DND-41 (cell line): ENCODE results near the gene ZSCAN18.
"Not testable (repeated sequence)": the region's sequence is repeated elsewhere in the genome, so short reads cannot be mapped to it uniquely, and the experiment has no call there.

Experiments used
- ATAC-seq: fragments of 200-7000 bp; cut with Tn5 transposase; 3 replicates; pipeline ENCODE4 v1.9.1; 2021; ENCODE audit warnings: low read depth; ENCODE audit not compliant: insufficient read depth
- DNase-seq: peaks from one replicate; pipeline ENCODE4 v3.0.0-alpha.2; 2020
- H2AFZ ChIP-seq: 2 replicates; pipeline ENCODE4 v1.6.0; 2012; ENCODE audit warnings: low read depth, low read length
- H3K27ac ChIP-seq: 2 replicates; pipeline ENCODE4 v1.5.1; 2012; ENCODE audit warnings: low read length, inconsistent platforms
- H3K27me3 ChIP-seq: fragments of 200-600 bp; sonication (generic); 2 replicates; pipeline ENCODE4 v1.6.0; 2012; ENCODE audit warnings: low read length, mild to moderate bottlenecking, inconsistent platforms; ENCODE audit not compliant: insufficient read depth, poor library complexity
- H3K36me3 ChIP-seq: 2 replicates; pipeline ENCODE4 v1.5.1; 2012; ENCODE audit warnings: low read length, inconsistent platforms; ENCODE audit not compliant: insufficient read depth
- H3K4me1 ChIP-seq: 2 replicates; pipeline ENCODE4 v1.5.1; 2012; ENCODE audit warnings: mild to moderate bottlenecking, low read length; ENCODE audit not compliant: insufficient read depth
- H3K4me2 ChIP-seq: 2 replicates; pipeline ENCODE4 v1.6.0; 2012; ENCODE audit warnings: mild to moderate bottlenecking, moderate library complexity, low read length, inconsistent platforms; ENCODE audit not compliant: insufficient read depth
- H3K4me3 ChIP-seq, 2 experiments: fragments of 200-600 bp in 1 of 2; shearing (Covaris generic) in 1 of 2; 2 replicates each; pipeline ENCODE4 v1.5.1; 2012 to 2016; ENCODE audit warnings: inconsistent platforms in 2 of 2, low read length in 2 of 2, mild to moderate bottlenecking in 2 of 2, low read depth in 1 of 2, moderate library complexity in 1 of 2
- H3K79me2 ChIP-seq: 2 replicates; pipeline ENCODE4 v1.6.0; 2012; ENCODE audit warnings: low read length, inconsistent platforms; ENCODE audit not compliant: insufficient read depth
- H3K9ac ChIP-seq: 2 replicates; pipeline ENCODE4 v1.6.0; 2012; ENCODE audit warnings: low read depth, mild to moderate bottlenecking, inconsistent platforms, low read length, moderate library complexity
- H3K9me3 ChIP-seq: 2 replicates; pipeline ENCODE4 v1.5.1; 2012; ENCODE audit warnings: low read length, moderate library complexity, mild to moderate bottlenecking, inconsistent platforms; ENCODE audit not compliant: insufficient read depth, severe bottlenecking
- H4K20me1 ChIP-seq: 2 replicates; pipeline ENCODE4 v1.6.0; 2012; ENCODE audit warnings: low read length; ENCODE audit not compliant: insufficient read depth
- EZH2 ChIP-seq: IDR thresholded peaks from 3 replicates; pipeline ENCODE4 v1.6.1; 2012; ENCODE audit warnings: borderline replicate concordance, low read depth, mild to moderate bottlenecking, moderate library complexity, low read length, inconsistent platforms; ENCODE audit not compliant: severe bottlenecking
- TF ChIP-seq, protein P1 (sequence below): IDR thresholded peaks from 2 replicates; pipeline ENCODE4 v1.5.1; 2012; ENCODE audit warnings: borderline replicate concordance, low read length, moderate library complexity, mild to moderate bottlenecking; ENCODE audit not compliant: poor library complexity, severe bottlenecking; ENCODE audit errors: extremely low read depth

ZSCAN18 gene, protein sequence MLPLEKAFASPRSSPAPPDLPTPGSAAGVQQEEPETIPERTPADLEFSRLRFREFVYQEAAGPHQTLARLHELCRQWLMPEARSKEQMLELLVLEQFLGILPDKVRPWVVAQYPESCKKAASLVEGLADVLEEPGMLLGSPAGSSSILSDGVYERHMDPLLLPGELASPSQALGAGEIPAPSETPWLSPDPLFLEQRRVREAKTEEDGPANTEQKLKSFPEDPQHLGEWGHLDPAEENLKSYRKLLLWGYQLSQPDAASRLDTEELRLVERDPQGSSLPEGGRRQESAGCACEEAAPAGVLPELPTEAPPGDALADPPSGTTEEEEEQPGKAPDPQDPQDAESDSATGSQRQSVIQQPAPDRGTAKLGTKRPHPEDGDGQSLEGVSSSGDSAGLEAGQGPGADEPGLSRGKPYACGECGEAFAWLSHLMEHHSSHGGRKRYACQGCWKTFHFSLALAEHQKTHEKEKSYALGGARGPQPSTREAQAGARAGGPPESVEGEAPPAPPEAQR

DNA sequence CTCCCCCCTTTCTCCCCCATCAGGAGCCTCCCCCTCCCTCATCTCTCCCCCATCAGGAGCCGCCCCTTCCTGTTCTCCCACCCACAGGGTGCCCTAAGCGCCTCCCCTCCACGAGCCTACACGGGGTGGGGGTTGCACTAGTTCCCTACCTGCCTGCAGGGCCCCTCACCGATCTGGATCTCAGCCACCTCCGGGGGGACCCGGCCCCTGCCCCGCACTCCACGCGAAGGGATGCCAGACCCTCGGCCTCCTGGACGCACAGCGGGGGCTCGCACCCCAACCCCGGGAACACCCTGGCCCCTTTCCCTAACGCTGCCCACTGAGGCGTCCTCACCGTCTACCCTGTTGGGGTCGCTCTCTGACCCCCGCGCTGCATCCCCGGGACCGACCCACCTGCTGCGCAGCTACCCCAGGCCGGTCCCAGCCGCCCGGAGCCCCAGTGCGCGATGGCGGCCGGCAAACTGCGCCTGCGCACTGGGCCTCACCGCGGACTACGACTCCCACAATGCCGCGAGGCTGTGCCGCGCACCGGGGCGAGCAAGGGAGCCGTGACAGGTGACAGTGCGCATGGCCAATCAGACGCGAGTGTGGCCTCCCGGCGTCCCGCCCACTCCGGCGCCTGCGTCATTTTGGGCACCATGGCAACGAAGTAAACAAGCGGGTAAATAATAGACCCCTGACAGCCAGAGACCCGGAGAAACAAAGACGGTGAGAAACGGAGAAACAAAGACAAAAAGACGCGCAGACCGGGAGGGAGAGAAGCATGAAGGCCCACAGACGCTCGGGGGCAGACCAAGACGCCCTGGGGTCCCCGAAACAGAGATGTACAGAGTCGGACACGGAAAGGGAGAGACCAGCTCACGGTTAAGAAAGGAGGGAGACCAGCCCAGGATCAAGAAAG lies at the start of gene ZSCAN18:
ZSCAN18 (minus strand) TSS at position 451 of the 901 bp plus-strand sequence. CDS start 7,964 bp downstream, outside the sequence.
- Histone ChIP-seq H3K9ac (peak within 1 kb of the TSS; percentile 99), H3K4me3 (peak within 1 kb of the TSS; percentile 96 to 100), H3K79me2 (peaks cover 30% of the 10 kb centered on the region), H3K4me1 (peaks cover 21% of the 10 kb centered on the region), H4K20me1 (no peaks in the 10 kb centered on the region), H3K27me3 (no peaks in the 10 kb centered on the region), H3K27ac (peak within 1 kb of the TSS; percentile 95), H3K4me2 (peak within 1 kb of the TSS; percentile 74), H3K36me3 (peaks cover 12% of the 10 kb centered on the region), H2AFZ (peak within 1 kb of the TSS; percentile 76), H3K9me3 (peaks cover 7% of the 10 kb centered on the region)
- DNase-seq = peak; percentile 98
- no peak for TF ChIP-seq EZH2
- TF ChIP-seq, protein P1, sequence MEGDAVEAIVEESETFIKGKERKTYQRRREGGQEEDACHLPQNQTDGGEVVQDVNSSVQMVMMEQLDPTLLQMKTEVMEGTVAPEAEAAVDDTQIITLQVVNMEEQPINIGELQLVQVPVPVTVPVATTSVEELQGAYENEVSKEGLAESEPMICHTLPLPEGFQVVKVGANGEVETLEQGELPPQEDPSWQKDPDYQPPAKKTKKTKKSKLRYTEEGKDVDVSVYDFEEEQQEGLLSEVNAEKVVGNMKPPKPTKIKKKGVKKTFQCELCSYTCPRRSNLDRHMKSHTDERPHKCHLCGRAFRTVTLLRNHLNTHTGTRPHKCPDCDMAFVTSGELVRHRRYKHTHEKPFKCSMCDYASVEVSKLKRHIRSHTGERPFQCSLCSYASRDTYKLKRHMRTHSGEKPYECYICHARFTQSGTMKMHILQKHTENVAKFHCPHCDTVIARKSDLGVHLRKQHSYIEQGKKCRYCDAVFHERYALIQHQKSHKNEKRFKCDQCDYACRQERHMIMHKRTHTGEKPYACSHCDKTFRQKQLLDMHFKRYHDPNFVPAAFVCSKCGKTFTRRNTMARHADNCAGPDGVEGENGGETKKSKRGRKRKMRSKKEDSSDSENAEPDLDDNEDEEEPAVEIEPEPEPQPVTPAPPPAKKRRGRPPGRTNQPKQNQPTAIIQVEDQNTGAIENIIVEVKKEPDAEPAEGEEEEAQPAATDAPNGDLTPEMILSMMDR = no peak
- ATAC-seq = peak; percentile 97

DNA sequence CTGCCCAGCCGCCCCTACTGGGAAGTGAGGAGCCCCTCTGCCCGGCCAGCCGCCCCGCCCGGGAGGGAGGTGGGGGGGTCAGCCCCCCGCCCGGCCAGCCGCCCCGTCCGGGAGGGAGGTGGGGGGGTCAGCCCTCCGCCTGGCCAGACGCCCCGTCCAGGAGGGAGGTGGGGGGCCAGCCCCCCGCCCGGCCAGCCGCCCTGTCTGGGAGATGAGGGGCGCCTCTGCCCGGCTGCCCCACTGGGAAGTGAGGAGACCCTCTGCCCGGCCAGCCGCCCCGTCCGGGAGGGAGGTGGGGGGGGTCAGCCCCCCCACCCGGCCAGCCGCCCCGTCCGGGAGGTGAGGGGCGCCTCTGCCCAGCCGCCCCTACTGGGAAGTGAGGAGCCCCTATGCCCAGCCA lies 49.4 kb upstream of the ZSCAN18 start:
- H4K20me1 ChIP-seq, H3K9ac ChIP-seq, H3K4me2 ChIP-seq, H3K27me3 ChIP-seq, ATAC-seq, DNase-seq, H3K27ac ChIP-seq, H2AFZ ChIP-seq, H3K4me3 ChIP-seq: not testable (repeated sequence)
- Histone ChIP-seq H3K36me3 (peaks cover 27% of the 10 kb centered on the region), H3K79me2 (peaks cover 61% of the 10 kb centered on the region), H3K9me3 (peaks cover 37% of the 10 kb centered on the region), H3K4me1 (peaks cover 21% of the 10 kb centered on the region)

DNA sequence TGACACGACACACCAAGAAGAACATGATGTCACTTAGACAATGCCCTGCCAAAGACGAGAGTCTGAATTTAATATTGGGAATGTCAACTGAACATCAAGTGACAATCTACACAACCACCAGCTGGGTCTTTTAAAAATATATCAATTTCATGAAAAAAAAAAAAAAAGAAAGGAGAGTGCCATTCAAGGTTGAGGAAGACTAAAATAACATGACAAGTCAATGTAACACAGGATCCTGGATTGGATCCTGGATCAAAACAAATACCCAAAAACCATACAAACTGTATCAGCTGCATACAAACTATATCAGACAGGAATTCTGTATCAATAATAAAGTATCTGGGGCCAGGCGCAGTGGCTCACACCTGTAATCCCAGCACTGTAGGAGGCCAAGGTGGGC lies 47.8 kb upstream of the ZSCAN18 start:
- no peak for DNase-seq
- Histone ChIP-seq H2AFZ (no peak overlapping the region), H3K79me2 (peaks cover 57% of the 10 kb centered on the region), H3K9ac (no peak overlapping the region), H3K27ac (no peak overlapping the region), H3K4me1 (peaks cover 12% of the 10 kb centered on the region), H3K4me3 (no peak overlapping the region), H3K4me2 (no peak overlapping the region), H3K27me3 (no peaks in the 10 kb centered on the region), H3K9me3 (peaks cover 42% of the 10 kb centered on the region), H3K36me3 (peaks cover 42% of the 10 kb centered on the region), H4K20me1 (no peaks in the 10 kb centered on the region)
- TF ChIP-seq, protein P1 = no peak
- TF ChIP-seq EZH2 = no peak
- no peak for ATAC-seq

DNA sequence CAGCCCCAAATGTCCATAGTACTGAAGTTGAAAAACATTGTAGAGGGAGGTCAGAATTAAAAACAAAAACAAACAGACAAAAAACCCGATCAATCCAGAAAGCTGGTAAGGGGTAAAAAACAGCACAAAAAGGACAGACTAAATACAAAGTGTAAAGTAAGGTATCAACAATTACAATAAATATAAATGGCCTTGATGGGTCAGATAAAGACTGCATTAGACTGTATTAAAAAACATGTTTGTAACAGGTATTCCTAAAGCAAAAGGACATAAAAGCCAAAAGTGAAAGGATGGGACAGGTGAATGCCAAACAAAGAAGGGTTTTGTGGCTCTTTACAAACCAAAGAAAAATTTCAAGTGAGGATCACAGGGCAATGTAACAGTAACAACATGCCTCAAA lies 36.2 kb upstream of the ZSCAN18 start:
- Histone ChIP-seq H3K9me3 (peaks cover 88% of the 10 kb centered on the region), H3K27ac (no peak overlapping the region), H3K36me3 (peaks cover 96% of the 10 kb centered on the region), H4K20me1 (no peaks in the 10 kb centered on the region), H3K9ac (no peak overlapping the region), H3K79me2 (peaks cover 23% of the 10 kb centered on the region), H2AFZ (no peak overlapping the region), H3K27me3 (no peaks in the 10 kb centered on the region), H3K4me2 (no peak overlapping the region), H3K4me3 (no peak overlapping the region; a peak in 1 of 4 replicates), H3K4me1 (no peaks in the 10 kb centered on the region)
- DNase-seq = no peak
- no peak for ATAC-seq
- TF ChIP-seq EZH2 = no peak
- TF ChIP-seq, protein P1 = no peak
